Neural progenitor cell (in vitro differentiated cells): Measurements from ENCODE around the gene IFNAR1. TPM values are rescaled to one million over a fixed set of nuclear protein-coding genes. Genes with fewer than 3 reads are reported as not detected.

Experiments
- DNase-seq: peaks from one replicate; pipeline ENCODE4 v3.0.0-alpha.2; 2016; ENCODE audit warnings: low spot score
- H2AFZ ChIP-seq: fragments of 200-600 bp; sonication (generic); replicated peaks from 2 replicates; pipeline ENCODE4 v1.6.1; 2016; ENCODE audit warnings: antibody characterized with exemption
- H3F3A ChIP-seq: fragments of 200-600 bp; sonication (generic); 2 replicates; pipeline ENCODE4 v1.6.1; 2016; ENCODE audit warnings: antibody characterized with exemption, low read depth
- H3K27ac ChIP-seq: fragments of 200-600 bp; sonication (generic); 2 replicates; pipeline ENCODE4 v1.5.1; 2016; ENCODE audit warnings: mild to moderate bottlenecking
- H3K27me3 ChIP-seq: fragments of 200-600 bp; sonication (generic); 2 replicates; pipeline ENCODE4 v1.6.1; 2016; ENCODE audit warnings: mild to moderate bottlenecking, moderate library complexity
- H3K36me3 ChIP-seq: fragments of 200-600 bp; sonication (generic); 2 replicates; pipeline ENCODE4 v1.5.1; 2016
- H3K4me1 ChIP-seq: fragments of 200-600 bp; sonication (generic); 2 replicates; pipeline ENCODE4 v1.6.1; 2016; ENCODE audit warnings: mixed run types
- H3K4me2 ChIP-seq: fragments of 200-600 bp; sonication (generic); 2 replicates; pipeline ENCODE4 v1.6.1; 2016
- H3K4me3 ChIP-seq: fragments of 200-600 bp; sonication (generic); 2 replicates; pipeline ENCODE4 v1.5.1; 2016
- H3K79me2 ChIP-seq: fragments of 200-600 bp; sonication (generic); 2 replicates; pipeline ENCODE4 v1.6.1; 2016; ENCODE audit warnings: low read depth
- H3K9ac ChIP-seq: fragments of 200-600 bp; sonication (generic); 2 replicates; pipeline ENCODE4 v1.6.1; 2016
- H3K9me3 ChIP-seq: fragments of 200-600 bp; sonication (generic); 2 replicates; pipeline ENCODE4 v1.5.1; 2016; ENCODE audit warnings: low read depth
- H4K20me1 ChIP-seq: fragments of 200-600 bp; sonication (generic); 2 replicates; pipeline ENCODE4 v1.6.1; 2016; ENCODE audit warnings: low read depth
- H3K27ac Mint-ChIP-seq: 3 replicates; pipeline ENCODE4 v1.8.0; 2021; ENCODE audit warnings: mixed read lengths
- H3K27me3 Mint-ChIP-seq: 2 replicates; pipeline ENCODE4 v1.8.0; 2022; ENCODE audit warnings: low read depth, mild to moderate bottlenecking, inconsistent platforms, moderate library complexity, mixed read lengths; ENCODE audit not compliant: insufficient read depth
- H3K36me3 Mint-ChIP-seq: 3 replicates; pipeline ENCODE4 v1.8.0; 2021; ENCODE audit warnings: mixed read lengths
- H3K4me1 Mint-ChIP-seq: 3 replicates; pipeline ENCODE4 v1.8.0; 2021; ENCODE audit warnings: mixed read lengths
- H3K4me3 Mint-ChIP-seq: 3 replicates; pipeline ENCODE4 v1.8.0; 2021; ENCODE audit warnings: mild to moderate bottlenecking, moderate library complexity, mixed read lengths
- H3K9me3 Mint-ChIP-seq: 3 replicates; pipeline ENCODE4 v1.8.0; 2020; ENCODE audit warnings: mixed read lengths
- CTCF ChIP-seq: fragments of 200-600 bp; sonication (generic); IDR thresholded peaks from 2 replicates; pipeline ENCODE4 v1.5.1; 2017; ENCODE audit warnings: antibody characterized with exemption, mild to moderate bottlenecking
- EZH2 ChIP-seq: fragments of 200-600 bp; sonication (generic); IDR thresholded peaks from 2 replicates; pipeline ENCODE4 v1.6.1; 2017; ENCODE audit warnings: antibody characterized with exemption, mild to moderate bottlenecking, moderate library complexity
- EZH2phosphoT487 ChIP-seq: fragments of 200-600 bp; sonication (generic); IDR thresholded peaks from 2 replicates; pipeline ENCODE4 v1.6.1; 2017; ENCODE audit warnings: antibody characterized with exemption
- total RNA-seq: library from RNA; depleted of rRNA; stranded (reverse); fragments of >200 nt; gene quantifications from 2 replicates; pipeline ENCODE4 v1.2.3, GENCODE V29; 2015; ENCODE audit warnings: low replicate concordance

Gene IFNAR1
- total RNA-seq, 1 donor from 2014 or later = 9.5 TPM

DNA sequence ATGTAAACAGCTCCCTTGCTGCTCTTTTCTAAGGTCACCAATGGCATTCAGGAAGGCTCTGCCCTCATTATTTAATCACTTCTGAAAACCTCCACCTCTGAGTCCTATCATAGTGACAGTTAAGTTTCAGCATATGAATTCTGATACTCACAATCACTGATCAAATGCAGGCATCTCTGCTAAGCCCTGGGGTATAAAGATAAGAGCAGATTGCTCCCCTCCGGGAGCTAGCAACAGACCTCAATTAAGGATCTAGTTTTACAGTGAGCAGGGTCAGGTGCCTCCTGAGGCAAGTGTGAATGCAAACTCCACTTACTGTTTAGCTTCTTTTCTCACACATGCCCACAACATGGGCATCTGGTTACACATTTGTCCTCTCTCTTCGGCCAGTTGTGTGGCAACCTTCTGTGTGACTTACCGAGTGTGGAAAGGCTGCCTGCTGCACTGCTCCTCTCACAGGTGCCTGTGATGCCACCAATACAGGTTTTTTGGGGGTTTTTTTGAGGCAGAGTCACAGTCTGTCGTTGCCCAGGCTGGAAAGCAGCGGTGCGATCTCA, 43.6 kb upstream of the IFNAR1 start:
- Histone ChIP-seq H3K4me3 (no peak overlapping the region), H3K9me3 (no peaks in the 10 kb centered on the region), H3K4me1 (no peaks in the 10 kb centered on the region), H4K20me1 (no peaks in the 10 kb centered on the region), H3K27me3 (no peaks in the 10 kb centered on the region), H2AFZ (no peak overlapping the region), H3K9ac (no peak overlapping the region), H3K79me2 (no peaks in the 10 kb centered on the region), H3F3A (no peaks in the 10 kb centered on the region), H3K36me3 (no peaks in the 10 kb centered on the region), H3K27ac (no peak overlapping the region), H3K4me2 (no peak overlapping the region)
- no peak overlapping the region for H3K27ac Mint-ChIP-seq
- DNase-seq = no peak
- peaks cover 4% of the 10 kb centered on the region for H3K27me3 Mint-ChIP-seq
- H3K4me3 Mint-ChIP-seq = no peak overlapping the region
- peaks cover 10% of the 10 kb centered on the region for H3K4me1 Mint-ChIP-seq
- TF ChIP-seq CTCF (no peak), EZH2 (no peak), EZH2phosphoT487 (no peak)
- peaks cover 29% of the 10 kb centered on the region for H3K36me3 Mint-ChIP-seq
- peaks cover 9% of the 10 kb centered on the region for H3K9me3 Mint-ChIP-seq

- H2AFZ ChIP-seq = no peak overlapping the region
- H3K27ac ChIP-seq = no peak overlapping the region
- H4K20me1 ChIP-seq = no peaks in the 10 kb centered on the region
- no peak overlapping the region for H3K4me3 Mint-ChIP-seq
- H3K27me3 ChIP-seq = no peaks in the 10 kb centered on the region
- no peaks in the 10 kb centered on the region for H3K36me3 ChIP-seq
- no peaks in the 10 kb centered on the region for H3K9me3 ChIP-seq
- H3K4me1 ChIP-seq = no peaks in the 10 kb centered on the region
- H3K4me3 ChIP-seq = no peak overlapping the region
- peaks cover 8% of the 10 kb centered on the region for H3K27me3 Mint-ChIP-seq
- TF ChIP-seq EZH2 (no peak), EZH2phosphoT487 (no peak)
- H3K9ac ChIP-seq = no peak overlapping the region
- H3K27ac Mint-ChIP-seq = no peak overlapping the region
- H3K36me3 Mint-ChIP-seq = peaks cover 25% of the 10 kb centered on the region
- peaks cover 7% of the 10 kb centered on the region for H3K9me3 Mint-ChIP-seq
- no peak overlapping the region for H3K4me2 ChIP-seq
- H3K79me2 ChIP-seq = no peaks in the 10 kb centered on the region
- no peak for DNase-seq
- no peaks in the 10 kb centered on the region for H3F3A ChIP-seq
- peaks cover 18% of the 10 kb centered on the region for H3K4me1 Mint-ChIP-seq
Observed at GRCh38 chr21:33283203-33283602, 41.6 kb upstream of the IFNAR1 start.

DNA sequence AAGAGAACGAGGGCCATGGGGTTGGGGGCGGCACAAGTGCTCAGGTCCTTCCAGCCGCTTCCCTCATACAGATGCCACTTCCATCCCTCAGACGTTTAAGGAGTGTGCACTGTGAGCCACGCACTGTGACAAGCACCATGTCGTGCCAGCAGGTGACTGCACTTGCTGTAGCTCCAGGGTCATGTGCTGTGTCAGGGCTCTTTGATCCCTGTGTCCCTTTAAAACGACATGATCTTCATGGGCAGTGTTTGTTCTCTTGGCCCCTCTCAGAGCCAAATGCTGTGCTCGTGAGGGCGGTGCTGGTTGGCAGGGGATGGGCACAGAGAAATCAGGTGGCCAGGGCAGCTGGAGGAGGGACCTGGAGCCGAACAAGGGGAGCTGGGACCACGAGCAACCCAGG, 38.7 kb upstream of the IFNAR1 start:
- no peak overlapping the region for H3K4me3 ChIP-seq
- H3K27ac ChIP-seq = no peak overlapping the region
- Mint-ChIP-seq H3K36me3 (peaks cover 19% of the 10 kb centered on the region), H3K9me3 (no peaks in the 10 kb centered on the region), H3K27me3 (peaks cover 11% of the 10 kb centered on the region), H3K4me1 (peaks cover 18% of the 10 kb centered on the region), H3K27ac (peak overlapping the region; percentile 87), H3K4me3 (no peak overlapping the region)
- H3K9ac ChIP-seq = no peak overlapping the region
- no peaks in the 10 kb centered on the region for H3K79me2 ChIP-seq
- H3K36me3 ChIP-seq = no peaks in the 10 kb centered on the region
- no peak for DNase-seq
- no peaks in the 10 kb centered on the region for H3K9me3 ChIP-seq
- no peak overlapping the region for H2AFZ ChIP-seq
- TF ChIP-seq EZH2 (no peak), CTCF (no peak), EZH2phosphoT487 (no peak)
- no peak overlapping the region for H3K4me2 ChIP-seq
- H3K4me1 ChIP-seq = no peaks in the 10 kb centered on the region
- no peaks in the 10 kb centered on the region for H3K27me3 ChIP-seq
- no peaks in the 10 kb centered on the region for H4K20me1 ChIP-seq
- H3F3A ChIP-seq = no peaks in the 10 kb centered on the region

DNA sequence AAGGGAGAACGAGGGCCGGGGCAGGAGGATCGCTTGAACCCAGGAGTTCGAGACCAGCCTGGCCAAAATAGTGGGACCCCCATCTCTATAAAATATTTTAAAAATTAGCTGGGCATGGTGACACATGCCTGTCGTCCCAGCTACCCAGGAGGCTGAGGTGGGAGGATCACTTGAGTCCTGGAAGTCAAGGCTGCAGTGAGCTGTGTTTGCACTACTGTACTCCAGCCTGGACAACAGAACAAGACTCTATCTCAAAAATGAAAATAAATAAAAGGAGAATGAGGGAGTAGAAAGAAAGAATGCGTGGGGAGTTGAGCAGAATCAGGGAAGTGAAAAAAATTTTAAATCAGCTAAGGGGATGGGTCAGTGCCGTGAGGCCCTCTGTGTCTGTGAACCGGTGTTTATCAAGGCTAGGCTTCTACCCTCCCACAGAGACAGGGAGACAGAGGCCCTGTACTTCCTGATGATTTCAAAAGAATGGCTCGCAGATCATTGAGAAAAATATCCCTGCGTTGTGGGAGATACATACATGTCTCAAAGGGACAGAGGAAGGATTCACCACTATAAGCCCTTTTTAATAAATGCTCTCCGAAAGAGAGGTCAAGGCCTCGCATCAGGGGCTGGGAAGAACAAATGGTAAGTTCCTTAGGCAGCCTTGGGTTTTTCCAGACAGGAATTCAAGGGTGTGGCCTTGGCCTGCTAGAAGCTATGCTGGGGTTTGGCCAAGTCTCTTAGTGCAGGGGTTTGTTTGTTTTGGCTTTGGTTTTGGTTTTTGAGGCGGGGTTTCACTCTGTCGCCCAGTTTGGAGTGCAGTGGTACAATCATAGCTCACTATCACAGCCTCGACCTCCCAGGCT, 37.9 kb upstream of the IFNAR1 start:
- TF ChIP-seq EZH2 = no peak
- no peak for TF ChIP-seq EZH2phosphoT487
- no peak for TF ChIP-seq CTCF
- H2AFZ ChIP-seq = no peak overlapping the region
- peak overlapping the region; percentile 38 for H3K27ac Mint-ChIP-seq
- no peaks in the 10 kb centered on the region for H3K79me2 ChIP-seq
- H3K9me3 ChIP-seq = no peaks in the 10 kb centered on the region
- no peak overlapping the region for H3K9ac ChIP-seq
- peaks cover 18% of the 10 kb centered on the region for H3K36me3 Mint-ChIP-seq
- H3K4me3 Mint-ChIP-seq = no peak overlapping the region
- H4K20me1 ChIP-seq = no peaks in the 10 kb centered on the region
- no peaks in the 10 kb centered on the region for H3F3A ChIP-seq
- no peaks in the 10 kb centered on the region for H3K9me3 Mint-ChIP-seq
- no peak overlapping the region for H3K4me3 ChIP-seq
- H3K36me3 ChIP-seq = no peaks in the 10 kb centered on the region
- no peak overlapping the region for H3K4me2 ChIP-seq
- peaks cover 18% of the 10 kb centered on the region for H3K4me1 Mint-ChIP-seq
- H3K27me3 Mint-ChIP-seq = peaks cover 11% of the 10 kb centered on the region
- no peak for DNase-seq
- H3K27me3 ChIP-seq = no peaks in the 10 kb centered on the region
- no peak overlapping the region for H3K27ac ChIP-seq
- no peaks in the 10 kb centered on the region for H3K4me1 ChIP-seq
